GM12878 (cell line): ENCODE results near the gene EVA1A. TPM values are rescaled to one million over a fixed set of nuclear protein-coding genes. Genes with fewer than 3 reads are reported as not detected.

Experiments
- ATAC-seq: fragments of 200-7000 bp; cut with Tn5 transposase; 3 replicates; pipeline ENCODE4 v1.9.1; 2020; ENCODE audit warnings: mild to moderate bottlenecking, moderate library complexity
- BruUV-seq: library from RNA; stranded (reverse); fragments of 400-500 nt; replicated peaks from 2 replicates; lab custom pipeline; 2021; lab: Mats Ljungman, UMichigan
- CTCF ChIA-PET: fragments of 300-600 bp; sonication (Branson Sonifier 250); formaldehyde crosslinking; extraction: SDS; loops from one replicate; lab custom pipeline; 2021; ENCODE audit warnings: inconsistent platforms; lab: Yijun Ruan, JAX
- POLR2A ChIA-PET: fragments of 350-600 bp; formaldehyde crosslinking; extraction: SDS; loops from one replicate; lab custom pipeline; 2021; ENCODE audit warnings: inconsistent platforms; lab: Charles Lee
- RAD21 ChIA-PET: fragments of 300-600 bp; sonication (Branson Sonifier 250); formaldehyde crosslinking; loops from one replicate; lab custom pipeline; 2023; ENCODE audit warnings: antibody characterized with exemption; ENCODE audit not compliant: unreplicated experiment; lab: Charles Lee
- SMC1A ChIA-PET: fragments of 300-600 bp; sonication (Branson Sonifier 250); formaldehyde crosslinking; loops from one replicate; lab custom pipeline; 2023; ENCODE audit not compliant: unreplicated experiment, uncharacterized antibody; lab: Charles Lee
- DNase-seq: peaks from one replicate; pipeline ENCODE4 v3.0.0-alpha.2; 2011; ENCODE audit warnings: low read depth, low spot score
- FAIRE-seq: peaks from 3 replicates; lab custom pipeline; 2011; peaks lifted over from hg19 to GRCh38; lab: Jason Lieb, UNC
- H2AFZ ChIP-seq: 2 replicates; pipeline ENCODE4 v1.6.0; 2011; ENCODE audit warnings: low read depth, low read length, control low read depth; ENCODE audit not compliant: control insufficient read depth
- H3K27ac ChIP-seq: 2 replicates; pipeline ENCODE4 v1.5.1; 2011; ENCODE audit warnings: control low read depth; ENCODE audit not compliant: control insufficient read depth, insufficient read depth
- H3K27me3 ChIP-seq, 2 experiments: replicated peaks in 1 of 2; 2 replicates each; pipeline versions ENCODE4 v1.6.0 to v1.6.1; 2011; ENCODE audit warnings: low read length in 1 of 2; ENCODE audit not compliant: control insufficient read depth in 2 of 2, insufficient read depth in 2 of 2
- H3K36me3 ChIP-seq, 2 experiments: 2 replicates each; pipeline ENCODE4 v1.5.1; 2011; ENCODE audit warnings: low read length in 1 of 2; ENCODE audit not compliant: control insufficient read depth in 2 of 2, insufficient read depth in 2 of 2
- H3K4me1 ChIP-seq: 2 replicates; pipeline ENCODE4 v1.6.1; 2011; ENCODE audit warnings: mild to moderate bottlenecking, low read length, moderate library complexity, mixed read lengths; ENCODE audit not compliant: control insufficient read depth, insufficient read depth
- H3K4me2 ChIP-seq: 2 replicates; pipeline ENCODE4 v1.6.0; 2011; ENCODE audit warnings: control low read depth; ENCODE audit not compliant: control insufficient read depth, insufficient read depth
- H3K4me3 ChIP-seq: fragments of 200-600 bp; sonication (generic); 2 replicates; pipeline ENCODE4 v1.5.1; 2016
- H3K79me2 ChIP-seq: 2 replicates; pipeline ENCODE4 v1.6.0; 2011; ENCODE audit warnings: low read length; ENCODE audit not compliant: control insufficient read depth, insufficient read depth
- H3K9ac ChIP-seq: 2 replicates; pipeline ENCODE4 v1.8.0; 2011; ENCODE audit warnings: low read length, control low read depth, mixed read lengths; ENCODE audit not compliant: control insufficient read depth, insufficient read depth
- H3K9me3 ChIP-seq: replicated peaks from 3 replicates; pipeline ENCODE4 v1.5.1; 2011; ENCODE audit warnings: mild to moderate bottlenecking, low read length; ENCODE audit not compliant: control insufficient read depth, insufficient read depth
- H4K20me1 ChIP-seq: 2 replicates; pipeline ENCODE4 v1.6.0; 2011; ENCODE audit not compliant: control insufficient read depth, insufficient read depth
- ATF2 ChIP-seq: IDR thresholded peaks from 2 replicates; pipeline ENCODE4 v1.6.1; 2012; ENCODE audit warnings: low read length, inconsistent platforms
- IKZF1 ChIP-seq: fragments of 450-650 bp; conservative IDR thresholded peaks from 2 replicates; pipeline ENCODE4 v1.6.1; 2017; ENCODE audit warnings: antibody characterized with exemption, mild to moderate bottlenecking
- KAT2A ChIP-seq: conservative IDR thresholded peaks from 2 replicates; pipeline ENCODE4 v1.6.1; 2011; ENCODE audit warnings: low read depth, low read length; ENCODE audit not compliant: control insufficient read depth
- MLLT1 ChIP-seq: fragments of 450-650 bp; IDR thresholded peaks from 2 replicates; pipeline ENCODE4 v1.6.1; 2016; ENCODE audit warnings: mild to moderate bottlenecking
- MTA2 ChIP-seq: fragments of 450-650 bp; IDR thresholded peaks from 2 replicates; pipeline ENCODE4 v1.6.1; 2016; ENCODE audit warnings: low read depth, mild to moderate bottlenecking, moderate library complexity
- RCOR1 ChIP-seq: conservative IDR thresholded peaks from 2 replicates; pipeline ENCODE4 v1.6.1; 2012; ENCODE audit warnings: low read depth, low read length, improper control_type of control experiment
- SIN3A ChIP-seq: IDR thresholded peaks from 2 replicates; pipeline ENCODE4 v1.6.1; 2012; ENCODE audit warnings: low read depth, low read length, improper control_type of control experiment
- SP1 ChIP-seq: IDR thresholded peaks from one replicate; pipeline ENCODE4 v1.6.1; 2011; ENCODE audit warnings: low read depth, low read length
- SUPT20H ChIP-seq: IDR thresholded peaks from 2 replicates; pipeline ENCODE4 v1.6.1; 2011; ENCODE audit warnings: low read depth, mild to moderate bottlenecking, low read length, moderate library complexity, borderline replicate concordance; ENCODE audit not compliant: control insufficient read depth
- TARDBP ChIP-seq: IDR thresholded peaks from 2 replicates; pipeline ENCODE4 v1.6.1; 2016; ENCODE audit warnings: borderline replicate concordance
- ZNF274 ChIP-seq: IDR thresholded peaks from one replicate; pipeline ENCODE4 v1.8.0; 2011; ENCODE audit not compliant: insufficient read length, insufficient read depth
- ZNF384 ChIP-seq: IDR thresholded peaks from 2 replicates; pipeline ENCODE4 v1.6.1; 2012; ENCODE audit warnings: low read depth, mild to moderate bottlenecking, low read length, improper control_type of control experiment, borderline replicate concordance
- ZNF687 ChIP-seq: fragments of 450-650 bp; IDR thresholded peaks from 2 replicates; pipeline ENCODE4 v1.6.1; 2017; ENCODE audit warnings: mild to moderate bottlenecking, moderate library complexity
- WGBS: methylation state at CpG from one replicate; pipeline ENCODE4 v1.1.6; 2016; ENCODE audit warnings: low lambda C conversion rate; ENCODE audit not compliant: insufficient replicate concordance, insufficient coverage; ENCODE audit errors: missing lambda C conversion rate; 5-methylcytosine and 5-hydroxymethylcytosine counted together
- in situ Hi-C: fragments of 300-500 bp; cut with MboI; formaldehyde crosslinking; loops from 9 replicates; pipeline ENCODE4 v1.14.3; 2018; ENCODE audit warnings: mixed read lengths
- intact Hi-C: fragments of 100-400 bp; cut with micrococcal nuclease; formaldehyde crosslinking; loops from one replicate; pipeline ENCODE4 v1.14.2; 2022; ENCODE audit not compliant: unreplicated experiment
- polyA plus RNA-seq, 11 experiments: library from polyadenylated mRNA; depleted of rRNA in 4 of 11; unstranded in 6 of 11; stranded (reverse) in 5 of 11; fragments of >200 nt; fragmentation: Nextera tagmentation in 4 of 11; fragmentation: Illumina TruSeq in 1 of 11; extraction: Ambion mirVana in 4 of 11; extraction: Trizol in 1 of 11; gene quantifications; 1 replicate in 1 of 11; 2 replicates in 10 of 11; pipeline versions ENCODE4 v1.2.1 to v1.2.3, GENCODE V29; 2011 to 2016; ENCODE audit warnings: inconsistent platforms in 2 of 11, missing spikeins in 2 of 11, low read depth in 1 of 11
- total RNA-seq, 4 experiments: library from RNA; depleted of rRNA in 3 of 4; stranded (reverse); fragments of >200 nt in 3 of 4; fragmentation: Illumina TruSeq in 1 of 4; extraction: Trizol in 1 of 4; gene quantifications; 2 replicates each; pipeline versions ENCODE4 v1.2.1 to v1.2.3, GENCODE V29; 2013 to 2021

EVA1A gene
- total and polyA plus RNA-seq, 10 of the 15 experiments (the other 5 are each of a cell fraction or from before 2014, with no cell fraction given) = 0.13 to 1.0 (median 0.34) TPM; not detected in 5

- POLR2A ChIA-PET = no interaction called here
- Histone ChIP-seq H3K4me1 (no peaks in the 10 kb centered on the region), H3K9ac (no peak overlapping the region), H3K4me2 (no peak overlapping the region), H3K9me3 (no peaks in the 10 kb centered on the region), H3K27ac (no peak overlapping the region), H3K79me2 (no peaks in the 10 kb centered on the region), H3K36me3 (no peaks in the 10 kb centered on the region), H3K27me3 (no peaks in the 10 kb centered on the region), H4K20me1 (no peaks in the 10 kb centered on the region), H3K4me3 (no peak overlapping the region), H2AFZ (no peak overlapping the region)
- in situ Hi-C loops = no loop called here
- CTCF ChIA-PET = no interaction called here
- DNase-seq (no peak), ATAC-seq (no peak), FAIRE-seq (no peak)
- BruUV-seq = no TSS peak
- RAD21 ChIA-PET = no interaction called here
- TF ChIP-seq ATF2 (no peak), MTA2 (no peak), MLLT1 (no peak), ZNF384 (no peak), SP1 (no peak), TARDBP (no peak), SIN3A (no peak), ZNF687 (no peak), RCOR1 (no peak), ZNF274 (no peak), KAT2A (no peak), SUPT20H (no peak), IKZF1 (no peak)
- SMC1A ChIA-PET = no interaction called here
- intact Hi-C loops = no loop called here
- WGBS = 63% methylated on average over 4 of the region's 4 CpGs
These were observed 61.2 kb downstream of the EVA1A start for GRCh38 chr2:75499534-75499933.
